GM12878 (cell line): ENCODE data around the gene SPATA9. TPM values are rescaled to one million over a fixed set of nuclear protein-coding genes. Genes with fewer than 3 reads are reported as not detected.

Experiments
- ATAC-seq: fragments of 200-7000 bp; cut with Tn5 transposase; 3 replicates; pipeline ENCODE4 v1.9.1; 2020; ENCODE audit warnings: mild to moderate bottlenecking, moderate library complexity
- BruUV-seq: library from RNA; stranded (reverse); fragments of 400-500 nt; replicated peaks from 2 replicates; lab custom pipeline; 2021; lab: Mats Ljungman, UMichigan
- CTCF ChIA-PET: fragments of 300-600 bp; sonication (Branson Sonifier 250); formaldehyde crosslinking; extraction: SDS; loops from one replicate; lab custom pipeline; 2021; ENCODE audit warnings: inconsistent platforms; lab: Yijun Ruan, JAX
- POLR2A ChIA-PET: fragments of 350-600 bp; formaldehyde crosslinking; extraction: SDS; loops from one replicate; lab custom pipeline; 2021; ENCODE audit warnings: inconsistent platforms; lab: Charles Lee
- RAD21 ChIA-PET: fragments of 300-600 bp; sonication (Branson Sonifier 250); formaldehyde crosslinking; loops from one replicate; lab custom pipeline; 2023; ENCODE audit warnings: antibody characterized with exemption; ENCODE audit not compliant: unreplicated experiment; lab: Charles Lee
- SMC1A ChIA-PET: fragments of 300-600 bp; sonication (Branson Sonifier 250); formaldehyde crosslinking; loops from one replicate; lab custom pipeline; 2023; ENCODE audit not compliant: unreplicated experiment, uncharacterized antibody; lab: Charles Lee
- DNase-seq: peaks from one replicate; pipeline ENCODE4 v3.0.0-alpha.2; 2011; ENCODE audit warnings: low read depth, low spot score
- FAIRE-seq: peaks from 3 replicates; lab custom pipeline; 2011; peaks lifted over from hg19 to GRCh38; lab: Jason Lieb, UNC
- H2AFZ ChIP-seq: 2 replicates; pipeline ENCODE4 v1.6.0; 2011; ENCODE audit warnings: low read depth, low read length, control low read depth; ENCODE audit not compliant: control insufficient read depth
- H3K27ac ChIP-seq: 2 replicates; pipeline ENCODE4 v1.5.1; 2011; ENCODE audit warnings: control low read depth; ENCODE audit not compliant: control insufficient read depth, insufficient read depth
- H3K27me3 ChIP-seq, 2 experiments: replicated peaks in 1 of 2; 2 replicates each; pipeline versions ENCODE4 v1.6.0 to v1.6.1; 2011; ENCODE audit warnings: low read length in 1 of 2; ENCODE audit not compliant: control insufficient read depth in 2 of 2, insufficient read depth in 2 of 2
- H3K36me3 ChIP-seq, 2 experiments: 2 replicates each; pipeline ENCODE4 v1.5.1; 2011; ENCODE audit warnings: low read length in 1 of 2; ENCODE audit not compliant: control insufficient read depth in 2 of 2, insufficient read depth in 2 of 2
- H3K4me1 ChIP-seq: 2 replicates; pipeline ENCODE4 v1.6.1; 2011; ENCODE audit warnings: mild to moderate bottlenecking, low read length, moderate library complexity, mixed read lengths; ENCODE audit not compliant: control insufficient read depth, insufficient read depth
- H3K4me2 ChIP-seq: 2 replicates; pipeline ENCODE4 v1.6.0; 2011; ENCODE audit warnings: control low read depth; ENCODE audit not compliant: control insufficient read depth, insufficient read depth
- H3K4me3 ChIP-seq: fragments of 200-600 bp; sonication (generic); 2 replicates; pipeline ENCODE4 v1.5.1; 2016
- H3K79me2 ChIP-seq: 2 replicates; pipeline ENCODE4 v1.6.0; 2011; ENCODE audit warnings: low read length; ENCODE audit not compliant: control insufficient read depth, insufficient read depth
- H3K9ac ChIP-seq: 2 replicates; pipeline ENCODE4 v1.8.0; 2011; ENCODE audit warnings: low read length, control low read depth, mixed read lengths; ENCODE audit not compliant: control insufficient read depth, insufficient read depth
- H3K9me3 ChIP-seq: replicated peaks from 3 replicates; pipeline ENCODE4 v1.5.1; 2011; ENCODE audit warnings: mild to moderate bottlenecking, low read length; ENCODE audit not compliant: control insufficient read depth, insufficient read depth
- H4K20me1 ChIP-seq: 2 replicates; pipeline ENCODE4 v1.6.0; 2011; ENCODE audit not compliant: control insufficient read depth, insufficient read depth
- CREM ChIP-seq: IDR thresholded peaks from 2 replicates; pipeline ENCODE4 v1.6.1; 2014; ENCODE audit warnings: antibody characterized with exemption, low read depth
- NFXL1 ChIP-seq: fragments of 450-650 bp; IDR thresholded peaks from 2 replicates; pipeline ENCODE4 v1.6.1; 2017; ENCODE audit warnings: antibody characterized with exemption, mild to moderate bottlenecking, borderline replicate concordance
- YY1 ChIP-seq: IDR thresholded peaks from 2 replicates; pipeline ENCODE4 v1.6.1; 2011; ENCODE audit warnings: low read depth, mild to moderate bottlenecking, low read length
- WGBS: methylation state at CpG from one replicate; pipeline ENCODE4 v1.1.6; 2016; ENCODE audit warnings: low lambda C conversion rate; ENCODE audit not compliant: insufficient replicate concordance, insufficient coverage; ENCODE audit errors: missing lambda C conversion rate; 5-methylcytosine and 5-hydroxymethylcytosine counted together
- in situ Hi-C: fragments of 300-500 bp; cut with MboI; formaldehyde crosslinking; loops from 9 replicates; pipeline ENCODE4 v1.14.3; 2018; ENCODE audit warnings: mixed read lengths
- intact Hi-C: fragments of 100-400 bp; cut with micrococcal nuclease; formaldehyde crosslinking; loops from one replicate; pipeline ENCODE4 v1.14.2; 2022; ENCODE audit not compliant: unreplicated experiment
- polyA plus RNA-seq, 11 experiments: library from polyadenylated mRNA; depleted of rRNA in 4 of 11; unstranded in 6 of 11; stranded (reverse) in 5 of 11; fragments of >200 nt; fragmentation: Nextera tagmentation in 4 of 11; fragmentation: Illumina TruSeq in 1 of 11; extraction: Ambion mirVana in 4 of 11; extraction: Trizol in 1 of 11; gene quantifications; 1 replicate in 1 of 11; 2 replicates in 10 of 11; pipeline versions ENCODE4 v1.2.1 to v1.2.3, GENCODE V29; 2011 to 2016; ENCODE audit warnings: inconsistent platforms in 2 of 11, missing spikeins in 2 of 11, low read depth in 1 of 11
- total RNA-seq, 4 experiments: library from RNA; depleted of rRNA in 3 of 4; stranded (reverse); fragments of >200 nt in 3 of 4; fragmentation: Illumina TruSeq in 1 of 4; extraction: Trizol in 1 of 4; gene quantifications; 2 replicates each; pipeline versions ENCODE4 v1.2.1 to v1.2.3, GENCODE V29; 2013 to 2021
- TF ChIP-seq, protein P1 (sequence below): IDR thresholded peaks from 2 replicates; pipeline ENCODE4 v1.6.1; 2011; ENCODE audit warnings: low read depth, low read length, improper control_type of control experiment, borderline replicate concordance
- TF ChIP-seq, protein P2 (sequence below): fragments of 150-350 bp; IDR thresholded peaks from 2 replicates; pipeline ENCODE4 v1.6.1; 2014; ENCODE audit warnings: mild to moderate bottlenecking, low read depth, low read length

SPATA9 gene
- total and polyA plus RNA-seq, 10 of the 15 experiments (the other 5 are each of a cell fraction or from before 2014, with no cell fraction given), result 0.11 to 0.49 (median 0.16) TPM; not detected in 1

DNA sequence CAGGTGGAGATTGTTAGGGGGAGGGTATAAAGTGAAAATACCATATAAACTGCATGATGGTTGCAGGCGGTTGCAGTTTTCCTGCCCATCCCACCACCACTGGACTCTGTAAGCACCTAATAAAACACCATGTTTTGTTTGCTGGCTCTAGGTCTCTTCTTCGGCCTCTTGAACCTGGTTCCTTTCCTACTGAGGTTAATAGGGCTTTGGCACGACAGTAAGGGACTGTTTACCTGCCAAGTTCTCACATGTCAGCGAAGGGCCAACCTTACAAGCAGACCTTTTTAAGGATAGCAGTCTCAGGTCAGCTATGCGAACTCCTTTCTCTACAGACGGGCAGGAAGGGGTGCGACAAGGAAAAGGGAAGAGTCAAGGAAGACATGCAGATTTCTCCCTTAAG, 39.6 kb downstream of the SPATA9 start:
- POLR2A ChIA-PET, result no interaction called here
- RAD21 ChIA-PET, result interaction anchor here (0.8 to 7.4 kb wide), 6 partner anchors 12 to 693 kb away, joined by 3 to 98 read pairs (median 20); no protein-coding TSS in a partner anchor
- 70% methylated on average over 7 of the region's 7 CpGs for WGBS
- Histone ChIP-seq H3K4me2 (no peak overlapping the region), H3K27ac (no peak overlapping the region), H3K9ac (no peak overlapping the region), H3K36me3 (no peaks in the 10 kb centered on the region), H3K4me3 (no peak overlapping the region), H3K9me3 (no peaks in the 10 kb centered on the region), H3K79me2 (no peaks in the 10 kb centered on the region), H2AFZ (no peak overlapping the region), H4K20me1 (no peaks in the 10 kb centered on the region), H3K27me3 (no peaks in the 10 kb centered on the region), H3K4me1 (peaks cover 4% of the 10 kb centered on the region)
- CTCF ChIA-PET, result interaction anchor here (0.6 to 8.5 kb wide), 18 partner anchors 8 to 693 kb away, joined by 3 to 206 read pairs (median 6); partner anchors contain the start of gene RHOBTB3
- SMC1A ChIA-PET, result interaction anchor here (0.7 to 7.6 kb wide), 16 partner anchors 8 to 209 kb away, joined by 3 to 168 read pairs (median 4); no protein-coding TSS in a partner anchor
- no TSS peak for BruUV-seq
- no peak for FAIRE-seq
- ATAC-seq, result no peak
- in situ Hi-C loops, result no loop called here
- TF ChIP-seq, protein P1, sequence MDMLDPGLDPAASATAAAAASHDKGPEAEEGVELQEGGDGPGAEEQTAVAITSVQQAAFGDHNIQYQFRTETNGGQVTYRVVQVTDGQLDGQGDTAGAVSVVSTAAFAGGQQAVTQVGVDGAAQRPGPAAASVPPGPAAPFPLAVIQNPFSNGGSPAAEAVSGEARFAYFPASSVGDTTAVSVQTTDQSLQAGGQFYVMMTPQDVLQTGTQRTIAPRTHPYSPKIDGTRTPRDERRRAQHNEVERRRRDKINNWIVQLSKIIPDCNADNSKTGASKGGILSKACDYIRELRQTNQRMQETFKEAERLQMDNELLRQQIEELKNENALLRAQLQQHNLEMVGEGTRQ, result no peak
- TF ChIP-seq, protein P2, sequence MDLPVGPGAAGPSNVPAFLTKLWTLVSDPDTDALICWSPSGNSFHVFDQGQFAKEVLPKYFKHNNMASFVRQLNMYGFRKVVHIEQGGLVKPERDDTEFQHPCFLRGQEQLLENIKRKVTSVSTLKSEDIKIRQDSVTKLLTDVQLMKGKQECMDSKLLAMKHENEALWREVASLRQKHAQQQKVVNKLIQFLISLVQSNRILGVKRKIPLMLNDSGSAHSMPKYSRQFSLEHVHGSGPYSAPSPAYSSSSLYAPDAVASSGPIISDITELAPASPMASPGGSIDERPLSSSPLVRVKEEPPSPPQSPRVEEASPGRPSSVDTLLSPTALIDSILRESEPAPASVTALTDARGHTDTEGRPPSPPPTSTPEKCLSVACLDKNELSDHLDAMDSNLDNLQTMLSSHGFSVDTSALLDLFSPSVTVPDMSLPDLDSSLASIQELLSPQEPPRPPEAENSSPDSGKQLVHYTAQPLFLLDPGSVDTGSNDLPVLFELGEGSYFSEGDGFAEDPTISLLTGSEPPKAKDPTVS, result no peak
- TF ChIP-seq NFXL1, result no peak
- TF ChIP-seq YY1, result no peak
- TF ChIP-seq CREM, result no peak
- intact Hi-C loops, result loop anchor here (10.0 kb wide), 2 partner anchors 312 to 692 kb away; no protein-coding TSS in a partner anchor
- no peak for DNase-seq
